Right atrium auricular region (tissue), 2 donors: ENCODE data around the gene CSTB. TPM values are rescaled to one million over a fixed set of nuclear protein-coding genes. Genes with fewer than 3 reads are reported as not detected.
A peak's percentile ranks its signal among the peaks of the same experiment; 100 is the strongest.

ENCODE experiments used
- DNase-seq: peaks from one replicate; pipeline ENCODE4 v3.0.0-alpha.2; 2019; ENCODE audit warnings: low spot score
- H3K27ac ChIP-seq, 2 donors: fragments of 200-600 bp; sonication (generic); 1 replicate in 1 of 2; 2 replicates in 1 of 2; pipeline ENCODE4 v1.5.1; 2016 to 2019
- H3K27me3 ChIP-seq, 2 donors: fragments of 200-600 bp; sonication (generic); one replicate each; pipeline versions ENCODE4 v1.5.1 to v1.6.0; 2017 to 2019
- H3K36me3 ChIP-seq: fragments of 200-600 bp; sonication (generic); one replicate; pipeline ENCODE4 v1.5.1; 2016
- H3K4me1 ChIP-seq, 2 donors: fragments of 200-600 bp; sonication (generic); one replicate each; pipeline versions ENCODE4 v1.5.1 to v1.6.0; 2017 to 2019
- H3K4me3 ChIP-seq, 2 donors: fragments of 200-600 bp; sonication (generic); 1 replicate in 1 of 2; 2 replicates in 1 of 2; pipeline ENCODE4 v1.5.1; 2017 to 2019; ENCODE audit warnings: mild to moderate bottlenecking in 1 of 2, moderate library complexity in 1 of 2
- H3K9me3 ChIP-seq, 2 donors: fragments of 200-600 bp; sonication (generic); one replicate each; pipeline ENCODE4 v1.5.1; 2019
- CTCF ChIP-seq, 2 donors: fragments of 200-600 bp; sonication (generic); IDR thresholded peaks; one replicate each; pipeline ENCODE4 v1.5.1; 2019; ENCODE audit warnings: antibody characterized with exemption in 2 of 2
- total RNA-seq, 2 donors: library from RNA; depleted of rRNA; stranded (reverse); fragments of >200 nt; gene quantifications; one replicate each; pipeline ENCODE4 v1.1.0, GENCODE V29; 2016

The CSTB gene
- total RNA-seq, 2 donors from 2014 or later, result 8.3 to 8.4 TPM

DNA sequence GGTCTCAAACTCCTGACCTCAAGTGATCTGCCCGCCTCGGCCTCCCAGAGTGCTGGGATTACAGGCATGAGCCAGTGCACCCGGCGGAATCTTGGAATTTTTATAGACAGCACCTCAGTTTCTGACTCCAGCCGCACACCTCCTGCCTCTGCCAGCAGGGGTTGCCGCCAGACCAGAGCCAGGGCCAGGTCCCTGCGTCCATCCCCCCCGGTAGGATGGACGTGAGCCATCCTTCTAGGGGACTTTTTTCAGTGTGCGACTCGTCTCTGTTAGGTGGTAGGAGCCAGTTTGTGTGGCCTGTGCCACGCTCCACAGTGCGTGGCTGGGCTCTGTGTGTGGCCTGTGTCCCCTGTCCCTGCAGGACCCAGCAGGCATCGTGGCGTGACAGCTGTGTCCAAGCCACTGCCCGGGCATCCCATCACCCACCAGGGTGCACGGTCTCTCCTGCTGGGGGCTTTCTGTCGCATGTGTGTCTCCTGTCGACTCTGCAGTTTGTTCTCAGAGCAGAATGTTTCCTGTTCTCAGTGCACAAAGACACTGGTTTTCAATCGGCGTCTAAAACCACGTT lies 15.6 kb downstream of the CSTB start:
- H3K4me1 ChIP-seq, result peaks cover 0 to 7% of the 10 kb centered on the region in 2 donors
- H3K36me3 ChIP-seq, result peaks cover 30% of the 10 kb centered on the region
- no peaks in the 10 kb centered on the region for H3K27me3 ChIP-seq
- TF ChIP-seq CTCF (IDR thresholded peaks at IDR 0.05), result no peak
- DNase-seq, result no peak
- no peak overlapping the region for H3K27ac ChIP-seq
- H3K4me3 ChIP-seq, result no peak overlapping the region
- no peaks in the 10 kb centered on the region for H3K9me3 ChIP-seq

DNA sequence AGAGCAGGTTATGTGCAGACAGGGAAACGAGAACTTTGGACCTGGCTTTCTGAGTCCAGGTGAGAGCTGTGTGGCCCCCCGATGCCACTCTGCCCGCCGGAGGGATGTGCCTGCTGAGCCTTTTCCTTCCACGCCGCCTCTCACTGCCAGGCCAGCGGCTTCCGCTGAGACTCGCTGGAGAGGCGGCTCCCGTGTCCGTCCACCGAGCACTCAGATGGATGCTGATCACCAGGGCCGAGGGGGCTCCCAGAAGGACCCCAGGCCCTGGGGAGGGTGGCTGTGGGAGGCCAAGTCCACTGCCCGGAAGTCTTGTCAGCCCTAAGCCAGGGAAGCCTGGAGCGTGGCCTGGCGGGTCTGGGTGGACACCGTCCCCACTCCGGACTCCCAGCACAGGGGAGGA lies 16.5 kb downstream of the CSTB start:
- Histone ChIP-seq H3K36me3 (peaks cover 38% of the 10 kb centered on the region), H3K4me1 (peaks cover 0 to 4% of the 10 kb centered on the region in 2 donors), H3K27me3 (no peaks in the 10 kb centered on the region), H3K9me3 (no peaks in the 10 kb centered on the region), H3K4me3 (no peak overlapping the region), H3K27ac (no peak overlapping the region)
- no peak for DNase-seq
- TF ChIP-seq CTCF (IDR thresholded peaks at IDR 0.05), result no peak

DNA sequence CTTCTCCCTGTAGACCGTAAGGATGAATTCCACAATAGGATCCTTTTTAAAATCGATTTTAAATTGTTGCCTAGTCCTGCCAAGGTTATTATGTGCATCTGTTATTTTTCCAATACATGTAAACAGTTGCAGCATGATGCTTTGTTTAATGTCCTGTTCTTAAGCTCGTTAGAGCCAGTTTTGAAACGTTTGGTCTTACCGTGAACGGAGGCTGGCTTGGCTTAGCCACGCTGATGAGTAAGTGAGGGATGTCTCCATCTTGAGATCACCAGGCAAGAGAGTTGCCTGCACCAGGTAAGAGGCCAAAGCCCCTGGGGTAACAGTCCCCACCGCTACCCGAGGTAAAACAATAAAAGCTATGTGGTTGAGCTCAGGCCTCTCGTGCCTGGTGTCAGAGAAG lies 17.3 kb downstream of the CSTB start:
- no peak for TF ChIP-seq CTCF (IDR thresholded peaks at IDR 0.05)
- no peak for DNase-seq
- no peak overlapping the region for H3K4me3 ChIP-seq
- H3K27me3 ChIP-seq, result no peaks in the 10 kb centered on the region
- no peaks in the 10 kb centered on the region for H3K4me1 ChIP-seq
- no peak overlapping the region for H3K27ac ChIP-seq
- peaks cover 45% of the 10 kb centered on the region for H3K36me3 ChIP-seq
- no peaks in the 10 kb centered on the region for H3K9me3 ChIP-seq

- H3K36me3 ChIP-seq, result peaks cover 52% of the 10 kb centered on the region
- peak overlapping the region; percentile 39 to 67 for H3K27ac ChIP-seq
- no peak for TF ChIP-seq CTCF (IDR thresholded peaks at IDR 0.05)
- DNase-seq, result peak; percentile 82
- no peaks in the 10 kb centered on the region for H3K4me1 ChIP-seq
- no peaks in the 10 kb centered on the region for H3K27me3 ChIP-seq
- H3K9me3 ChIP-seq, result no peaks in the 10 kb centered on the region
- no peak overlapping the region for H3K4me3 ChIP-seq
These were observed 17.9 kb downstream of the CSTB start for GRCh38 chr21:43758111-43758641.

- TF ChIP-seq CTCF (IDR thresholded peaks at IDR 0.05), result no peak
- Histone ChIP-seq H3K27ac (peak overlapping the region; percentile 39 to 67), H3K4me3 (no peak overlapping the region), H3K9me3 (no peaks in the 10 kb centered on the region), H3K36me3 (peaks cover 58% of the 10 kb centered on the region), H3K27me3 (no peaks in the 10 kb centered on the region), H3K4me1 (no peaks in the 10 kb centered on the region)
- DNase-seq, result no peak
These were observed 18.5 kb downstream of the CSTB start for GRCh38 chr21:43757601-43758000.
